ENCODE measurements around the gene MANBA. TPM values are rescaled to one million over a fixed set of nuclear protein-coding genes. Genes with fewer than 3 reads are reported as not detected.
"Not testable (repeated sequence)": the region's sequence is repeated elsewhere in the genome, so short reads cannot be mapped to it uniquely, and the experiment has no call there.

MANBA gene
- total RNA-seq, 2 experiments from 2014 or later: 10.2 to 10.7 TPM

DNA sequence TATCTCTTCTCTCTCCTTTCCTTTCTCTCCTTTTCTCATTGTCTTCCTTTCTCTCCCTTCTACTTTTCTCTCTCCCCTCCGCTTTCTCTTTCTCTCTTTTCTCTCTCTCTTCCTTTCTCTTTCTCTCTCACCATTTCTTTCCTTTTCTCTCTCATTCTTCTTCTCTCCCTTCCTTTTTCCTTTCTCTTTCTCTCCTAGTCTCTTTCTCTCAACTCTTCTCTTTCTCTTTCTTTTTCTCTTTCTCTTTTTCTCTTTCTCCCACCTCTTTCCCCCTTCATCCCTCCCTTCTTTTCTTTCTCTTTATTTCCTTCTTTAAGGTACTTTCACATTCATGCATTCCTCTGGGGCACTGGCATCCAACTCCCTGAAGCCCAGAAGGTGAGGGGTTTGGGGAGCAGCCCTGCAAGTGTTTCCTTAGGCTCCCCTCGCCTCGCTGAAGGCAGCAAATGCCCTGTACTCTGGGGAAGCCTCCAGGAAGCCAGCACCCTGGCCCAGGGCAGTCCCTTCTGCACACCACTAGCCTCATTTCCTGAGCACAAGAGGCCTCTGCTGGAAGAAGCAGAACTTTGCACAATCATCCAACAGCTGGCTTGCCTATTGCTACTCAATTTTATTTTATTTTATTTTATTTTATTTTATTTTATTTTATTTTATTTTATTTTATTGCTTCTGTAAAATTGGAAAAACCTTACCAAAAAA, 135.4 kb downstream of the MANBA start:
- H3K27me3 Mint-ChIP-seq: no peaks in the 10 kb centered on the region

DNA sequence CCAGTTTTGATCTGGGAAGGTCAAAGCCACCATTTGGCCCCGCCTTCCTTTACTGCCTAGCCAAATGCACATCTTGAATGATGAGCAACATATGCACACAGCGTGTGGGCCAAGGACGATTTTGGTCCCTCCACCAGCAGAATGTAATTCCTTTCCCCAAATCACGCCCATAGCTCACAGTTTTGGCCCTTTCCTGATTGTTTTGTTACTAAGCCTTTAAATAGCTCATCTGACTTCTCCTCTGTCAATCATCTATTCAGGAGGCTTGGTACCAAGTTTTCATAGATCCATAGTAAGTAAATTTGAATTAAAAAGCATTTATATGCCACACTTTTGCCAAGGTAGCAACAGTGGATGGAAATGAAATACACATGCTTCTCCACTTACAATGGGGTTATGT, 136.3 kb downstream of the MANBA start:
- POLR2A ChIA-PET: no interaction called here
- Mint-ChIP-seq H3K27me3 (no peaks in the 10 kb centered on the region), H3K9me3 (no peaks in the 10 kb centered on the region), H3K27ac (no peak overlapping the region), H3K4me1 (ENCODE audit: low read depth) (peaks cover 54% of the 10 kb centered on the region), H3K4me3 (no peak overlapping the region), H3K36me3 (no peaks in the 10 kb centered on the region)
- CTCF ChIA-PET: interaction anchor here (0.6 to 1.7 kb wide), 7 partner anchors 10 to 468 kb away, joined by 3 to 5 read pairs (median 4); no protein-coding TSS in a partner anchor
- DNase-seq: no peak
- intact Hi-C loops (cut with micrococcal nuclease): loop anchor here (2.0 kb wide), 1 partner anchor 466 kb away; no protein-coding TSS in a partner anchor

More for the DNA sequence above, 135.4 kb downstream of the MANBA start:
- Mint-ChIP-seq H3K36me3 (no peaks in the 10 kb centered on the region), H3K9me3 (no peaks in the 10 kb centered on the region), H3K27ac (no peak overlapping the region), H3K4me3 (peak overlapping the region; percentile 56), H3K4me1 (ENCODE audit: low read depth) (peaks cover 56% of the 10 kb centered on the region)
- POLR2A ChIA-PET: no interaction called here
- CTCF ChIA-PET: interaction anchor here (0.6 to 1.7 kb wide), 15 partner anchors 9 to 467 kb away, joined by 3 to 13 read pairs (median 3); no protein-coding TSS in a partner anchor
- intact Hi-C loops (cut with micrococcal nuclease): loop anchor here (1.0 to 5.0 kb wide), 7 partner anchors 12 to 465 kb away; partner anchors contain the start of gene MANBA
- DNase-seq: peak; percentile 82

DNA sequence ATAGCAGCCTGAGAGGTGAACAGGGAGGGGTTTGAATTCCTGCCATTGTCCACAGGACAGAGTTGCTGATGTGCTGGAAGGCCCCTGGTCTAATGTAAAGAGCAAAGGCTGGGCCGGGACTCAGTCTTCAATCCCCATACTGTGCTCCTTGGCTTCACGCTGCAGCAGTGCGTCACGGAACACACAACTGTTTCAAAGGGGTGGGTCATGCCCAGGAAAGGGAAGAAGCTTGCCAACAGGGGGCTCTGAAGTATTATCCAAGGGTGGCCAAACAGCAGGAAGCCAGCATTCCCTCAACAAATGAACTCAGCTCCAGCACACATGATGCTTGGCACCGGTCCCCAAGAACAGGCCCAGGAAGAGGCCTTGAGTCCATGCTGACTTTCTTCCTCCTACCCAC, 137.1 kb downstream of the MANBA start:
- intact Hi-C loops (cut with micrococcal nuclease): loop anchor here (2.0 kb wide), 1 partner anchor 467 kb away; no protein-coding TSS in a partner anchor
- CTCF ChIA-PET: interaction anchor here (1.0 to 1.5 kb wide), 3 partner anchors 193 to 386 kb away, joined by 3 to 4 read pairs (median 3); no protein-coding TSS in a partner anchor

DNA sequence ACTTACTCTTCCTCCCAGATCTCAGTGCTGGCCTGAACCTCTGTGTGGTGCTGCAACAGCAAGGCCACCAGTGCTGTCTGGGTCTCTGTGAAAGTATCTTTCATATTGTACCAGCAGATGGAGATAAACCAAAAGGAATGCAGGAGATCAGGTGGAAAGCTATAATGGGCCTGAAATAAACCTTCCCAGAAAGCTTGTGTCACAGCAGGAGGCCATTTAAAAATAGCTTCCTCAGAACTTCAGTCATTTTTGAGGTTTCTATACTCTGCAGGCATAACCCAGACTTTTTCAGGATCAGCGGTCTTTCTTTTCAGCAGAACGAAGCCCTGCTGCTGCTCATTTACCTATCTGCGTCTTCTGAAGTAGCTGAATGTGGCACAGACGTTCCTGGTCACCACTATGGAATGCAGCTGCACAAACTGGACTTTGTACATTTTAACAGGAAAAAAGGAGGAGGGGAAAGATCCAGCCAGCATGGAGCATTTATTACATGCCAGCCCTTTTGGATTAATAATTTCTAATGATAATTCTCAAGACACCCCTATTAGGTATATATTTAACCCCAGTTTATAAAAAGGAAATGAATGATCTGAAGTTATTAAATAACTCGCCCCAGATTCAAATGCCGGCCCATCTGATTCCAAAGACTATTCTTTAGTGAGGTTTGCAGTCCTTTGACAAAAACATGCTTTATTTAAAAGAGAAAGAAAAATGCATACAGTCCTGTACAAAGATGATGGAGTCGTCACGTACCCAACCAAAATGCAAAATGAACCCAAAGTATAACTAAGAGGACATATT, 139.9 kb downstream of the MANBA start:
- Mint-ChIP-seq H3K4me3 (no peak overlapping the region), H3K9me3 (no peaks in the 10 kb centered on the region), H3K27me3 (no peaks in the 10 kb centered on the region), H3K36me3 (peaks cover 22% of the 10 kb centered on the region), H3K27ac (peak overlapping the region; percentile 76), H3K4me1 (ENCODE audit: low read depth) (peaks cover 49% of the 10 kb centered on the region)
- intact Hi-C loops (cut with micrococcal nuclease): loop anchor here (1.0 kb wide), 2 partner anchors 121 to 388 kb away; no protein-coding TSS in a partner anchor
- ChIA-PET POLR2A (interaction anchor here (0.9 to 1.4 kb wide), 2 partner anchors 164 to 207 kb away, joined by 4 read pairs; partner anchors contain the start of gene UBE2D3), CTCF (interaction anchor here (0.8 to 1.8 kb wide), 17 partner anchors 8 to 478 kb away, joined by 3 to 8 read pairs (median 3); partner anchors contain the start of genes BDH2 and MANBA)
- no peak for DNase-seq

More for the DNA sequence above, 137.1 kb downstream of the MANBA start:
- Mint-ChIP-seq H3K27me3 (no peaks in the 10 kb centered on the region), H3K9me3 (no peaks in the 10 kb centered on the region), H3K4me1 (ENCODE audit: low read depth) (peaks cover 54% of the 10 kb centered on the region), H3K4me3 (no peak overlapping the region), H3K27ac (no peak overlapping the region), H3K36me3 (peaks cover 5% of the 10 kb centered on the region)
- no peak for DNase-seq
- POLR2A ChIA-PET: interaction anchor here (0.8 kb wide), 1 partner anchor 11 kb away, joined by 4 read pairs; no protein-coding TSS in a partner anchor

- H3K27ac Mint-ChIP-seq: peak overlapping the region; percentile 79
- POLR2A ChIA-PET: interaction anchor here (0.9 to 1.4 kb wide), 3 partner anchors 120 to 208 kb away, joined by 3 to 4 read pairs (median 4); partner anchors contain the start of gene UBE2D3
- peaks cover 29% of the 10 kb centered on the region for H3K36me3 Mint-ChIP-seq
- peak; percentile 64 for DNase-seq
- H3K27me3 Mint-ChIP-seq, H3K9me3 Mint-ChIP-seq, H3K4me3 Mint-ChIP-seq: not testable (repeated sequence)
- intact Hi-C loops (cut with micrococcal nuclease): loop anchor here (1.0 kb wide), 2 partner anchors 120 to 389 kb away; no protein-coding TSS in a partner anchor
- peaks cover 51% of the 10 kb centered on the region for H3K4me1 Mint-ChIP-seq (ENCODE audit: low read depth)
- CTCF ChIA-PET: interaction anchor here (0.8 to 1.8 kb wide), 18 partner anchors 8 to 479 kb away, joined by 3 to 8 read pairs (median 3); partner anchors contain the start of genes BDH2 and MANBA
These were observed 140.8 kb downstream of the MANBA start for GRCh38 chr4:102619776-102620631.

DNA sequence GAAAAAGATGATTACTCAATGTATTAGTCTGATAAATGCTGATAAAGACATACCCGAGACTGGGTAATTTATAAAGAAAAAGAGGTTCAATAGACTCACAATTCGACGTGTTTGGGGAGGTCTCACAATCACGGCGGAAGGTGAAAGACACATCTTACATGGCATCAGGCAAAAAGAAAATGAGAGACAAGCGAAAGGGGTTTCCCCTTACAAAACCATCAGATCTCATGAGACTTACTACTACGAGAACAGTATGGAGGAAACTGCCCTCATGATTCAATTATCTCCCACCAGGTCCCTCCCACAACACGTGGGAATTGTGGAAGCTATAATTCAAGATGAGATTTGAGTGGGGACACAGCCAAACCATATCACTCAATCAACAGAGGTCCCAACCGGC, 141.7 kb downstream of the MANBA start:
- peaks cover 39% of the 10 kb centered on the region for H3K36me3 Mint-ChIP-seq

GRCh38 chr4:102616636-102617035, 144.1 kb downstream of the MANBA start:
- peak overlapping the region; percentile 45 for H3K27ac Mint-ChIP-seq
- peaks cover 60% of the 10 kb centered on the region for H3K36me3 Mint-ChIP-seq
- ChIA-PET POLR2A (no interaction called here), CTCF (no interaction called here)
- H3K9me3 Mint-ChIP-seq: no peaks in the 10 kb centered on the region
- H3K4me1 Mint-ChIP-seq (ENCODE audit: low read depth): peaks cover 80% of the 10 kb centered on the region
- no peaks in the 10 kb centered on the region for H3K27me3 Mint-ChIP-seq
- peak overlapping the region; percentile 16 for H3K4me3 Mint-ChIP-seq
- intact Hi-C loops (cut with micrococcal nuclease): no loop called here
- peak; percentile 59 for DNase-seq

More for the DNA sequence above, 141.7 kb downstream of the MANBA start:
- intact Hi-C loops (cut with micrococcal nuclease); H3K4me3 Mint-ChIP-seq; H3K9me3 Mint-ChIP-seq; H3K27me3 Mint-ChIP-seq; DNase-seq: not testable (repeated sequence)
- peaks cover 56% of the 10 kb centered on the region for H3K4me1 Mint-ChIP-seq (ENCODE audit: low read depth)
- ChIA-PET POLR2A (interaction anchor here (0.7 to 1.4 kb wide), 3 partner anchors 10 to 119 kb away, joined by 3 read pairs; no protein-coding TSS in a partner anchor), CTCF (interaction anchor here (1.0 kb wide), 1 partner anchor 389 kb away, joined by 3 read pairs; no protein-coding TSS in a partner anchor)
- H3K27ac Mint-ChIP-seq: peak overlapping the region; percentile 78

- no peaks in the 10 kb centered on the region for H3K27me3 Mint-ChIP-seq
- no peaks in the 10 kb centered on the region for H3K9me3 Mint-ChIP-seq
- H3K36me3 Mint-ChIP-seq: peaks cover 75% of the 10 kb centered on the region
- POLR2A ChIA-PET: no interaction called here
- DNase-seq: peak; percentile 63
- CTCF ChIA-PET: interaction anchor here (1.5 to 2.1 kb wide), 2 partner anchors 10 to 15 kb away, joined by 3 to 5 read pairs; no protein-coding TSS in a partner anchor
- peaks cover 85% of the 10 kb centered on the region for H3K4me1 Mint-ChIP-seq (ENCODE audit: low read depth)
- peak overlapping the region; percentile 67 for H3K4me3 Mint-ChIP-seq
- intact Hi-C loops (cut with micrococcal nuclease): loop anchor here (5.0 kb wide), 1 partner anchor 212 kb away; the partner anchor contains the start of gene UBE2D3
- peak overlapping the region; percentile 93 for H3K27ac Mint-ChIP-seq
These were observed 146.0 kb downstream of the MANBA start for GRCh38 chr4:102614801-102615200.

DNA sequence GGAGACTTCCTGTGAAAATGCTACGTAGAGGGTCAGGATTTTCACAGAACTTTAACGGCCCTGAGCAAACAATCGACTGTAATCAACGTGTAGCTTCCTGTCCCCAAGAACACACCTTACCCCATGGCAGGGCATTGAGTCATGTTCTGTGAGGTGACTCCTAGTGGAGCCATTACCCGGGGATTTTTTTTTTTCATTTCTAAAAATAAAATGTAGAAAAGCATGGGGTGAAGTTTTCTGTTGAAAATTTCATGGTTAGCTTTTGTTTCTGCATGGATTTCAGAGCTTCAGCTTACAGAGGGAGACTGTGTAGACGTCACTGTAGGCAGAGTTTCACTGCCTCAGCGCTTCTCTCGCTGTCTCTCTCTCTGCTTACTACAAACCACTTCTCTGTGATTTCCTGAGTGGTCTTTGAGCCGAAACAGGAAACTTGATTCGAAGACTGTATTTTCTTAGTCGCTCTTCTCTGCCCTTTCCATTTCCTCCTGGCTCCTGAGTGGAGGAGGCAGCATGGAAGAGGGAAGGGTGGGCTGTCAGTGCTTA, 147.9 kb downstream of the MANBA start:
- Mint-ChIP-seq H3K27ac (peak overlapping the region; percentile 93), H3K4me3 (peak overlapping the region; percentile 67), H3K36me3 (peaks cover 80% of the 10 kb centered on the region), H3K27me3 (no peaks in the 10 kb centered on the region), H3K4me1 (ENCODE audit: low read depth) (peaks cover 83% of the 10 kb centered on the region), H3K9me3 (no peaks in the 10 kb centered on the region)
- ChIA-PET POLR2A (interaction anchor here (0.7 to 1.7 kb wide), 5 partner anchors 11 to 199 kb away, joined by 3 to 7 read pairs (median 3); partner anchors contain the start of gene NFKB1), CTCF (interaction anchor here (0.7 to 1.4 kb wide), 5 partner anchors 13 to 182 kb away, joined by 3 to 6 read pairs (median 3); no protein-coding TSS in a partner anchor)
- DNase-seq: peak; percentile 66
- intact Hi-C loops (cut with micrococcal nuclease): loop anchor here (1.0 to 5.0 kb wide), 6 partner anchors 12 to 214 kb away; partner anchors contain the start of gene UBE2D3

- Mint-ChIP-seq H3K9me3 (no peaks in the 10 kb centered on the region), H3K4me3 (peak overlapping the region; percentile 43), H3K4me1 (ENCODE audit: low read depth) (peaks cover 87% of the 10 kb centered on the region), H3K36me3 (peaks cover 84% of the 10 kb centered on the region), H3K27me3 (no peaks in the 10 kb centered on the region), H3K27ac (peak overlapping the region; percentile 93)
- DNase-seq: no peak
- intact Hi-C loops (cut with micrococcal nuclease): loop anchor here (2.0 to 5.0 kb wide), 4 partner anchors 13 to 215 kb away; partner anchors contain the start of gene UBE2D3
- ChIA-PET CTCF (interaction anchor here (0.7 to 1.6 kb wide), 4 partner anchors 8 to 112 kb away, joined by 3 to 7 read pairs (median 3); no protein-coding TSS in a partner anchor), POLR2A (interaction anchor here (0.7 to 1.7 kb wide), 6 partner anchors 11 to 215 kb away, joined by 3 to 7 read pairs (median 4); partner anchors contain the start of genes NFKB1 and UBE2D3)
These were observed 148.6 kb downstream of the MANBA start for GRCh38 chr4:102612210-102612609.
